ENCODE results near the gene VMO1.

The VMO1 gene

DNA sequence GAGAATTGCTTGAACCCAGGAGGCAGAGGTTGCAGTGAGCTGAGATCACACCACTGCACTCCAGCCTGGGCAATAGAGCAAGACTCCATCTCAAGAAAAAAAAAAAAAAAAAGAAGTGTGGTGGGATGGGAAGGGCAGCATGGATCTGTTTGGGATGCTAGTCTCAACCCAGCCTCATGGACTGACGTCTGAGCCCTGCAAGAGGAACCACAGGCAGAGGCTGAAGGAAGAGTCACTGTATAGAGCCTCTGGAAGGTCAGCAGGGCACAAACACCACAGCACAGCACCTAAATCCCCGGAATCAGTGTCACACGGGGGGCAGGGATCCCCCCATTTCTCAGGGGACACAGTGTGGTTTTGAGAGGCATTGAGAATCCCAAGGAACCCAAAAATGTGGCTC, 35.6 kb downstream of the VMO1 start:
- Histone ChIP-seq H3K36me3 (replicated peaks) (no peaks in the 10 kb centered on the region), H3K27me3 (replicated peaks) (peaks cover 8% of the 10 kb centered on the region), H3K4me3 (ENCODE audit: low read depth, low read length) (no peak overlapping the region), H3K27ac (no peak overlapping the region)
- in situ Hi-C loops (cut with HindIII; ENCODE audit: low pct_ligation_motif_present, low sequenced_read_pairs) = no loop called here
- TF ChIP-seq, protein P1, sequence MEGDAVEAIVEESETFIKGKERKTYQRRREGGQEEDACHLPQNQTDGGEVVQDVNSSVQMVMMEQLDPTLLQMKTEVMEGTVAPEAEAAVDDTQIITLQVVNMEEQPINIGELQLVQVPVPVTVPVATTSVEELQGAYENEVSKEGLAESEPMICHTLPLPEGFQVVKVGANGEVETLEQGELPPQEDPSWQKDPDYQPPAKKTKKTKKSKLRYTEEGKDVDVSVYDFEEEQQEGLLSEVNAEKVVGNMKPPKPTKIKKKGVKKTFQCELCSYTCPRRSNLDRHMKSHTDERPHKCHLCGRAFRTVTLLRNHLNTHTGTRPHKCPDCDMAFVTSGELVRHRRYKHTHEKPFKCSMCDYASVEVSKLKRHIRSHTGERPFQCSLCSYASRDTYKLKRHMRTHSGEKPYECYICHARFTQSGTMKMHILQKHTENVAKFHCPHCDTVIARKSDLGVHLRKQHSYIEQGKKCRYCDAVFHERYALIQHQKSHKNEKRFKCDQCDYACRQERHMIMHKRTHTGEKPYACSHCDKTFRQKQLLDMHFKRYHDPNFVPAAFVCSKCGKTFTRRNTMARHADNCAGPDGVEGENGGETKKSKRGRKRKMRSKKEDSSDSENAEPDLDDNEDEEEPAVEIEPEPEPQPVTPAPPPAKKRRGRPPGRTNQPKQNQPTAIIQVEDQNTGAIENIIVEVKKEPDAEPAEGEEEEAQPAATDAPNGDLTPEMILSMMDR (IDR thresholded peaks at IDR 0.05; ENCODE audit: low read depth, low read length, missing control alignments) = no peak
- no peak for DNase-seq

- Histone ChIP-seq H3K36me3 (replicated peaks) (no peaks in the 10 kb centered on the region), H3K4me3 (ENCODE audit: low read depth, low read length) (no peak overlapping the region), H3K27me3 (replicated peaks) (peaks cover 15% of the 10 kb centered on the region), H3K27ac (no peak overlapping the region)
- TF ChIP-seq, protein P1 (IDR thresholded peaks at IDR 0.05; ENCODE audit: low read depth, low read length, missing control alignments) = no peak
- no peak for DNase-seq
- in situ Hi-C loops (cut with HindIII; ENCODE audit: low pct_ligation_motif_present, low sequenced_read_pairs) = no loop called here
These were observed 37.5 kb downstream of the VMO1 start for GRCh38 chr17:4748686-4749085.

DNA sequence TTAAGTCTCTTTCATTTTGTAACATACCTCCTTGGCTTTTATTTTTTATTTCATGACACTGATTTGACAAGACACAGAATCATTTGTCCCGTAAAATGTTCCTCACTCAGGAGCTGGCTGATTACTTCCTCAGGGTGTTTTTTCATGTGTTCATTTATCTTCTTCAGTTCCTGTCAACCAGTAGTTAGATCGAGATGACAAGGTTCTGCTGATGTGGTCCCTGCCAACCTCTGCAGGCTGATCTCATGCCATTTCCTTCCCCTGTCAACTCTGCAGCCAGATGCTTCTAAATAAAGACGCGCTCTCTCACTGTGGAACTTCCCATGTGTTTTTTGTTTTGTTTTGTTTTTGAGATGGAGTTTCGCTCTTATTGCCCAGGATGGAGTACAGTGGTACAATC, 38.3 kb downstream of the VMO1 start:
- Histone ChIP-seq H3K27ac (no peak overlapping the region), H3K27me3 (replicated peaks) (peaks cover 14% of the 10 kb centered on the region), H3K4me3 (ENCODE audit: low read depth, low read length) (no peak overlapping the region), H3K36me3 (replicated peaks) (no peaks in the 10 kb centered on the region)
- in situ Hi-C loops (cut with HindIII; ENCODE audit: low pct_ligation_motif_present, low sequenced_read_pairs) = no loop called here
- no peak for DNase-seq
- TF ChIP-seq, protein P1 (IDR thresholded peaks at IDR 0.05; ENCODE audit: low read depth, low read length, missing control alignments) = no peak

GRCh38 chr17:4744999-4745969, 40.9 kb downstream of the VMO1 start:
- no peak overlapping the region for H3K27ac ChIP-seq
- H3K4me3 ChIP-seq (ENCODE audit: low read depth, low read length) = no peak overlapping the region
- no peak for DNase-seq
- TF ChIP-seq, protein P1 (IDR thresholded peaks at IDR 0.05; ENCODE audit: low read depth, low read length, missing control alignments) = no peak
- no peaks in the 10 kb centered on the region for H3K36me3 ChIP-seq (replicated peaks)
- in situ Hi-C loops (cut with HindIII; ENCODE audit: low pct_ligation_motif_present, low sequenced_read_pairs) = no loop called here
- H3K27me3 ChIP-seq (replicated peaks) = peaks cover 14% of the 10 kb centered on the region

DNA sequence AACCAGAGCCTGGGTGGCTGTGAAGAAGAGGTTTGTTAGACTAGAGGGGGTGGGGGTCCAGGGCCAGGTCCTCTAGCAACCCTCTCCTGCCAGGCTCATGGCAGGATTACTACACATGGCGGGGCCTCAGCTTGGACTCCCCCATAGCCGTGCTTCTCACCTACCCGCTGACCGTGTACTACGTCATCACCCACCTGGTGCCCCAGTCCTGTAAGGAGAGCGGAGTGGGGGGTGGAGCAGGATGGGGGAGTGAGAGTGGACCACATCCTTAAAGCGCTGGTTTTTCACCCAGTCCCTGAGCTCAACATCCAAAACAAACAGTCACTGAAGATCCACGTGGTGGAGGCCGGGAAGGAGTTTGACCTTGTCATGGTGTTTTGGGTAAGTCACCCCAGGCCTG, 42.3 kb downstream of the VMO1 start:
- Histone ChIP-seq H3K4me3 (ENCODE audit: low read depth, low read length) (no peak overlapping the region), H3K36me3 (replicated peaks) (no peaks in the 10 kb centered on the region), H3K27ac (no peak overlapping the region), H3K27me3 (replicated peaks) (peaks cover 21% of the 10 kb centered on the region)
- TF ChIP-seq, protein P1 (IDR thresholded peaks at IDR 0.05; ENCODE audit: low read depth, low read length, missing control alignments) = no peak
- in situ Hi-C loops (cut with HindIII; ENCODE audit: low pct_ligation_motif_present, low sequenced_read_pairs) = no loop called here
- DNase-seq = no peak

Data from brain microvascular endothelial cell (primary cell).